ENCODE results near the gene TAT.
A peak's percentile ranks its signal among the peaks of the same experiment; 100 is the strongest.
"Not testable (repeated sequence)": the region's sequence is repeated elsewhere in the genome, so short reads cannot be mapped to it uniquely, and the experiment has no call there.

TAT gene

GRCh38 chr16:71584543-71585317 is 7.8 kb upstream of the TAT start:
- no peak for DNase-seq

- not testable (repeated sequence) for DNase-seq
Measured at GRCh38 chr16:71582553-71582848, 5.6 kb upstream of the TAT start.

GRCh38 chr16:71574702-71575101 is 2.2 kb downstream of the TAT start:
- no peak for DNase-seq

- no peak for DNase-seq
Measured at GRCh38 chr16:71573387-71574094, 3.4 kb downstream of the TAT start.

- DNase-seq: no peak
Measured at GRCh38 chr16:71572497-71573116, 4.3 kb downstream of the TAT start.

GRCh38 chr16:71570144-71570543 is 6.7 kb downstream of the TAT start:
- no peak for DNase-seq

GRCh38 chr16:71569621-71570020 is 7.3 kb downstream of the TAT start:
- no peak for DNase-seq

GRCh38 chr16:71568551-71568950 is 8.3 kb downstream of the TAT start:
- no peak for DNase-seq

- no peak for DNase-seq
Measured at GRCh38 chr16:71567931-71568330, 9.0 kb downstream of the TAT start.

- no peak for DNase-seq
Measured at GRCh38 chr16:71565812-71566700, 10.8 kb downstream of the TAT start.

- no peak for DNase-seq
Measured at GRCh38 chr16:71564335-71564967, 12.4 kb downstream of the TAT start.

GRCh38 chr16:71562552-71562951 is 14.3 kb downstream of the TAT start:
- no peak for DNase-seq

GRCh38 chr16:71561886-71562285 is 15.0 kb downstream of the TAT start:
- not testable (repeated sequence) for DNase-seq

- DNase-seq: no peak
Measured at GRCh38 chr16:71559855-71560254, 17.0 kb downstream of the TAT start.

- DNase-seq: no peak
Measured at GRCh38 chr16:71557954-71558582, 18.8 kb downstream of the TAT start.

- DNase-seq: no peak
Measured at GRCh38 chr16:71557299-71557698, 19.6 kb downstream of the TAT start.

GRCh38 chr16:71555230-71555891 is 21.5 kb downstream of the TAT start:
- no peak for DNase-seq

GRCh38 chr16:71552698-71553503 is 24.0 kb downstream of the TAT start:
- DNase-seq: no peak

GRCh38 chr16:71547168-71547567 is 29.7 kb downstream of the TAT start:
- DNase-seq: no peak

GRCh38 chr16:71542377-71542776 is 34.5 kb downstream of the TAT start:
- DNase-seq: peak; percentile 57

GRCh38 chr16:71537643-71538042 is 39.2 kb downstream of the TAT start:
- peak; percentile 22 for DNase-seq

Data from activated CD8-positive, alpha-beta memory T cell treated with anti-CD3 and anti-CD28 coated beads, Interleukin-2, amount 50 U/mL, for 4 hours (primary cell).